Upper lobe of right lung (tissue), 1 donor: ENCODE measurements around the gene RAB24. TPM values are rescaled to one million over a fixed set of nuclear protein-coding genes. Genes with fewer than 3 reads are reported as not detected.

Experiments used
- ATAC-seq: fragments of 200-7000 bp; cut with Tn5 transposase; one replicate; pipeline ENCODE4 v1.9.1; 2020; ENCODE audit warnings: mild to moderate bottlenecking, moderate library complexity
- DNase-seq: peaks from one replicate; pipeline ENCODE4 v3.0.0-alpha.2; 2020
- H3K27ac ChIP-seq: fragments of 200-600 bp; one replicate; pipeline ENCODE4 v1.8.0; 2022
- H3K27me3 ChIP-seq: fragments of 200-600 bp; one replicate; pipeline ENCODE4 v1.8.0; 2022; ENCODE audit warnings: mild to moderate bottlenecking
- H3K36me3 ChIP-seq: fragments of 200-600 bp; one replicate; pipeline ENCODE4 v1.8.0; 2022
- H3K4me1 ChIP-seq: fragments of 200-600 bp; one replicate; pipeline ENCODE4 v1.8.0; 2022
- H3K4me3 ChIP-seq: fragments of 200-600 bp; one replicate; pipeline ENCODE4 v1.8.0; 2022; ENCODE audit warnings: mild to moderate bottlenecking
- H3K9me3 ChIP-seq: fragments of 200-600 bp; one replicate; pipeline ENCODE4 v1.8.0; 2022
- intact Hi-C: fragments of 100-400 bp; cut with DNase I; formaldehyde crosslinking; loops from one replicate; pipeline ENCODE4 v1.11.0; 2022
- total RNA-seq: library from RNA; stranded (reverse); fragmentation: NEBNext Ultra II Directional; extraction: Animal tissue kit (Norgen Biotek cat#: 25700); gene quantifications from one replicate; pipeline ENCODE4 v1.2.1, GENCODE V29; 2021
- TF ChIP-seq, protein P1 (sequence below): fragments of 200-600 bp; IDR thresholded peaks from one replicate; pipeline ENCODE4 v1.8.0; 2022; ENCODE audit warnings: antibody characterized with exemption
- donor health status: DM: no; HTN: yes; CAD: no; lungs with severe emphysema.

Gene RAB24
- total RNA-seq, 1 donor from 2014 or later, result 36.3 TPM

GRCh38 chr5:177316005-177316404 lies 12.5 kb upstream of the RAB24 start:
- TF ChIP-seq, protein P1, sequence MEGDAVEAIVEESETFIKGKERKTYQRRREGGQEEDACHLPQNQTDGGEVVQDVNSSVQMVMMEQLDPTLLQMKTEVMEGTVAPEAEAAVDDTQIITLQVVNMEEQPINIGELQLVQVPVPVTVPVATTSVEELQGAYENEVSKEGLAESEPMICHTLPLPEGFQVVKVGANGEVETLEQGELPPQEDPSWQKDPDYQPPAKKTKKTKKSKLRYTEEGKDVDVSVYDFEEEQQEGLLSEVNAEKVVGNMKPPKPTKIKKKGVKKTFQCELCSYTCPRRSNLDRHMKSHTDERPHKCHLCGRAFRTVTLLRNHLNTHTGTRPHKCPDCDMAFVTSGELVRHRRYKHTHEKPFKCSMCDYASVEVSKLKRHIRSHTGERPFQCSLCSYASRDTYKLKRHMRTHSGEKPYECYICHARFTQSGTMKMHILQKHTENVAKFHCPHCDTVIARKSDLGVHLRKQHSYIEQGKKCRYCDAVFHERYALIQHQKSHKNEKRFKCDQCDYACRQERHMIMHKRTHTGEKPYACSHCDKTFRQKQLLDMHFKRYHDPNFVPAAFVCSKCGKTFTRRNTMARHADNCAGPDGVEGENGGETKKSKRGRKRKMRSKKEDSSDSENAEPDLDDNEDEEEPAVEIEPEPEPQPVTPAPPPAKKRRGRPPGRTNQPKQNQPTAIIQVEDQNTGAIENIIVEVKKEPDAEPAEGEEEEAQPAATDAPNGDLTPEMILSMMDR, result no peak
- intact Hi-C loops, result no loop called here
- H3K4me1 ChIP-seq, result peaks cover 14% of the 10 kb centered on the region
- ATAC-seq (no peak), DNase-seq (no peak)
- no peak overlapping the region for H3K4me3 ChIP-seq
- no peak overlapping the region for H3K27ac ChIP-seq
- no peaks in the 10 kb centered on the region for H3K27me3 ChIP-seq
- H3K9me3 ChIP-seq, result no peaks in the 10 kb centered on the region
- no peaks in the 10 kb centered on the region for H3K36me3 ChIP-seq

- ATAC-seq, result no peak
- Histone ChIP-seq H3K4me1 (peaks cover 20% of the 10 kb centered on the region), H3K36me3 (no peaks in the 10 kb centered on the region), H3K9me3 (no peaks in the 10 kb centered on the region), H3K27me3 (no peaks in the 10 kb centered on the region), H3K4me3 (no peak overlapping the region), H3K27ac (no peak overlapping the region)
- intact Hi-C loops, result no loop called here
- DNase-seq, result peak; percentile 45
- TF ChIP-seq, protein P1, result no peak
Observed at GRCh38 chr5:177315411-177315810, 11.9 kb upstream of the RAB24 start.

- Histone ChIP-seq H3K9me3 (no peaks in the 10 kb centered on the region), H3K36me3 (no peaks in the 10 kb centered on the region), H3K27me3 (no peaks in the 10 kb centered on the region), H3K4me1 (peaks cover 22% of the 10 kb centered on the region), H3K4me3 (no peak overlapping the region), H3K27ac (no peak overlapping the region)
- ATAC-seq (no peak), DNase-seq (peak; percentile 59)
- TF ChIP-seq, protein P1, result no peak
- intact Hi-C loops, result no loop called here
Observed at GRCh38 chr5:177314376-177315342, 11.1 kb upstream of the RAB24 start.

DNA sequence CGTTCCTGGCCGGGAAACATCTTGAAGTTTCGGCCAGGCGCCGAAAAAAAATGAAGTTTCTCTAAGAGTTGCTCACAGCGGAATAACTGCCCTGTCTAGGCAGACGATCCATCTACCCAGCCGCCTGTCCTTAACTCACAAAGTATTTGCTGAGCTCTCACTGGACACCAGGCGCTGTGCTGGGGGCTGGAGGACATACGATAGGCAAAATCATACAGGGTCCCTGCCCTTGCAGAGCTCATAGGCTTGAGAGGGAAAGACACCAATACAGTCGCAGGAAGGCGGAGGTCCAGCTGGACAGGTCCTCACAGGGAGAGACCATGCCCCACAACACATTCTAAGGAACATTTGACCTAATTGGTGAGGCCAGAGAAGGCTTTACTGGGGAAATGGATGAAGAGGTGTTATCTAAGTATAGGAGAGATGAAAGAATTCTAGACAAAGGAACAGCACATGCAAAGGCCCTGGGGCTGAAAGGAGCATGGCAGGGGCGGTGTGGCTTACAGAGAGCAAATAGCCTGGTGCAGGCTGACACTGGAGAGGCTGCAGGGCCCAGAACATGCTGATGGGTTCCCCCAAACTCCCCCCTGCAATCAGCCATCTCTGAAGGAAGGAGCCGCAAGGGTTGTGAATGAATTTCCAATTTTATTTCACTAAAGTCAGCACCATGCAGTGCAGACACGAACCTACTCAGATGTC lies 10.2 kb upstream of the RAB24 start:
- Histone ChIP-seq H3K27me3 (no peaks in the 10 kb centered on the region), H3K4me1 (peaks cover 22% of the 10 kb centered on the region), H3K36me3 (no peaks in the 10 kb centered on the region), H3K9me3 (no peaks in the 10 kb centered on the region), H3K4me3 (no peak overlapping the region), H3K27ac (no peak overlapping the region)
- no peak for DNase-seq
- TF ChIP-seq, protein P1, result no peak
- intact Hi-C loops, result no loop called here
- ATAC-seq, result no peak

- no peak for ATAC-seq
- intact Hi-C loops, result no loop called here
- Histone ChIP-seq H3K36me3 (no peaks in the 10 kb centered on the region), H3K27me3 (no peaks in the 10 kb centered on the region), H3K4me3 (peak overlapping the region; percentile 52), H3K27ac (no peak overlapping the region), H3K9me3 (no peaks in the 10 kb centered on the region), H3K4me1 (peaks cover 23% of the 10 kb centered on the region)
- no peak for DNase-seq
- TF ChIP-seq, protein P1, result no peak
Observed at GRCh38 chr5:177312649-177313181, 9.2 kb upstream of the RAB24 start.
